ENCODE results near the gene SLC25A30. TPM values are rescaled to one million over a fixed set of nuclear protein-coding genes. Genes with fewer than 3 reads are reported as not detected.
A peak's percentile ranks its signal among the peaks of the same experiment; 100 is the strongest.

The SLC25A30 gene
- polyA plus RNA-seq, 4 donors: 2.4 to 6.9 (median 4.5) TPM

- H3K9me3 ChIP-seq (ENCODE audit: control insufficient read depth in 2 of 2, insufficient read depth in 1 of 2, low read depth in 1 of 2, low read length in 1 of 2): no peaks in the 10 kb centered on the region
- peaks cover 8 to 17% (median 8%) of the 10 kb centered on the region in 3 donors for H3K36me3 ChIP-seq (ENCODE audit: control insufficient read depth in 3 of 3, insufficient read depth in 2 of 3, low read depth in 1 of 3, low read length in 3 of 3)
- no peak for DNase-seq
Measured at GRCh38 chr13:45410001-45410400, 8.2 kb downstream of the SLC25A30 start.

GRCh38 chr13:45406421-45406820, 11.8 kb downstream of the SLC25A30 start:
- DNase-seq (no peak), FAIRE-seq (no peak)
- Histone ChIP-seq H3K4me1 (ENCODE audit: control insufficient read depth in 3 of 3, insufficient read depth in 2 of 3, low read depth in 1 of 3, low read length in 2 of 3) (no peaks in the 10 kb centered on the region), H3K27ac (ENCODE audit: low read depth in 1 of 3, low read length in 2 of 3) (no peak overlapping the region), H3K36me3 (ENCODE audit: control insufficient read depth in 3 of 3, insufficient read depth in 2 of 3, low read depth in 1 of 3, low read length in 3 of 3) (peaks cover 10 to 22% (median 10%) of the 10 kb centered on the region in 3 donors), H3K9me3 (ENCODE audit: control insufficient read depth in 2 of 2, insufficient read depth in 1 of 2, low read depth in 1 of 2, low read length in 1 of 2) (no peaks in the 10 kb centered on the region), H3K27me3 (ENCODE audit: control insufficient read depth in 3 of 3, insufficient read depth in 3 of 3, low read length in 3 of 3) (no peaks in the 10 kb centered on the region), H3K4me3 (ENCODE audit: low read depth in 1 of 3, low read length in 3 of 3) (no peak overlapping the region)
- 65 to 82% (median 69%) methylated on average over 3 of the region's 3 CpGs for WGBS, 3 donors

More at GRCh38 chr13:45410001-45410400, 8.2 kb downstream of the SLC25A30 start:
- no peak for FAIRE-seq
- WGBS, 3 donors: 56 to 69% (median 67%) methylated on average over 2 of the region's 2 CpGs
- no peak overlapping the region for H3K4me3 ChIP-seq (ENCODE audit: low read depth in 1 of 3, low read length in 3 of 3)
- H3K4me1 ChIP-seq (ENCODE audit: control insufficient read depth in 3 of 3, insufficient read depth in 2 of 3, low read depth in 1 of 3, low read length in 2 of 3): peaks cover 0 to 5% (median 4%) of the 10 kb centered on the region in 3 donors
- H3K27me3 ChIP-seq (ENCODE audit: control insufficient read depth in 3 of 3, insufficient read depth in 3 of 3, low read length in 3 of 3): no peaks in the 10 kb centered on the region
- no peak overlapping the region for H3K27ac ChIP-seq (ENCODE audit: low read depth in 1 of 3, low read length in 2 of 3)

- no peak for FAIRE-seq
- no peak for DNase-seq
- no peak overlapping the region for H3K4me3 ChIP-seq (ENCODE audit: low read depth in 1 of 3, low read length in 3 of 3)
- H3K4me1 ChIP-seq (ENCODE audit: control insufficient read depth in 3 of 3, insufficient read depth in 2 of 3, low read depth in 1 of 3, low read length in 2 of 3): no peaks in the 10 kb centered on the region
- no peaks in the 10 kb centered on the region for H3K27me3 ChIP-seq (ENCODE audit: control insufficient read depth in 3 of 3, insufficient read depth in 3 of 3, low read length in 3 of 3)
- H3K27ac ChIP-seq (ENCODE audit: low read depth in 1 of 3, low read length in 2 of 3): no peak overlapping the region
- WGBS, 3 donors: 95 to 97% (median 95%) methylated on average over 3 of the region's 3 CpGs
- H3K36me3 ChIP-seq (ENCODE audit: control insufficient read depth in 3 of 3, insufficient read depth in 2 of 3, low read depth in 1 of 3, low read length in 3 of 3): peaks cover 4 to 15% (median 12%) of the 10 kb centered on the region in 3 donors
- H3K9me3 ChIP-seq (ENCODE audit: control insufficient read depth in 2 of 2, insufficient read depth in 1 of 2, low read depth in 1 of 2, low read length in 1 of 2): no peaks in the 10 kb centered on the region
Measured at GRCh38 chr13:45403081-45403480, 15.1 kb downstream of the SLC25A30 start.

DNA sequence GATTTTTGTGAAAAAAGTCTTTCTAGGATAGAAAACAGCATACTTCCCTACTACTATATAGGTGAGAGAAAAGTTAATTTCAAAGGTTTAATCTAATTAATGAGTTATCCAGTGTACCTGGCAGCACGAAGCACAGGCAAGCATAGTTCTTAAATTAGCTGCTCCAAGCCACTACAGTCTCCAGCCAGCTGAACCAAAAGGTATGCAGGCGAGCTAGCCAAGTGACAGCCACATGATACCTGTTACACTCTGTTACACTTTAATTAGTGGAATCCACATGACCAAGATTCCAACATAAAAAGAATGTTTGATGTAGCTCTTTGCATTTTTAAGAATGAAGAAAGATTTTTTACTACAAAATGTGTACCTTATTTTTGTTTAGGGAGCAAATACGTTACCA, 15.5 kb downstream of the SLC25A30 start:
- 91 to 94% (median 93%) methylated on average over 3 of the region's 3 CpGs for WGBS, 3 donors
- no peak overlapping the region for H3K4me3 ChIP-seq (ENCODE audit: low read depth in 1 of 3, low read length in 3 of 3)
- H3K27me3 ChIP-seq (ENCODE audit: control insufficient read depth in 3 of 3, insufficient read depth in 3 of 3, low read length in 3 of 3): no peaks in the 10 kb centered on the region
- no peak overlapping the region for H3K27ac ChIP-seq (ENCODE audit: low read depth in 1 of 3, low read length in 2 of 3)
- peaks cover 4 to 15% (median 12%) of the 10 kb centered on the region in 3 donors for H3K36me3 ChIP-seq (ENCODE audit: control insufficient read depth in 3 of 3, insufficient read depth in 2 of 3, low read depth in 1 of 3, low read length in 3 of 3)
- DNase-seq: no peak
- H3K9me3 ChIP-seq (ENCODE audit: control insufficient read depth in 2 of 2, insufficient read depth in 1 of 2, low read depth in 1 of 2, low read length in 1 of 2): no peaks in the 10 kb centered on the region
- no peaks in the 10 kb centered on the region for H3K4me1 ChIP-seq (ENCODE audit: control insufficient read depth in 3 of 3, insufficient read depth in 2 of 3, low read depth in 1 of 3, low read length in 2 of 3)
- FAIRE-seq: no peak

DNA sequence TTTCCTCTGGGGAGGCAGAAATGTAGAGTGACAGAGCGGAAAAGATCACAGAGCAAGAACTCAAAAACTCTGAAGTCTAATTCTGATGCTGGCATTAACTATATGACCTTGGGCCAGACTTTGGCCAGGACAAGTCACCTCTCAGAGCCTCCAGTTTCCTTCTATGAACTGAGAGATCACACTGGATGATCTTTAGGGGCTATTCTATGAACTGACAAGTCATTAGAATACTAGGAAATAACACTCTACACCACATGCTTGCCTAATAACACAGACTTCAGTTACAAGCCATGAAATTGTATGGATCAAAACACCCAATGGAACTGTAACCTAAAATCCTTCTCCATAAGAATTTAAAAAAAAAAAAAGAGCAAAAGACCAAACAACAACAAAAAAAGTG, 16.9 kb downstream of the SLC25A30 start:
- 61 to 88% (median 69%) methylated on average over 1 of the region's 1 CpG for WGBS, 3 donors
- Histone ChIP-seq H3K27ac (ENCODE audit: low read depth in 1 of 3, low read length in 2 of 3) (no peak overlapping the region), H3K36me3 (ENCODE audit: control insufficient read depth in 3 of 3, insufficient read depth in 2 of 3, low read depth in 1 of 3, low read length in 3 of 3) (peaks cover 1 to 13% (median 8%) of the 10 kb centered on the region in 3 donors), H3K9me3 (ENCODE audit: control insufficient read depth in 2 of 2, insufficient read depth in 1 of 2, low read depth in 1 of 2, low read length in 1 of 2) (no peaks in the 10 kb centered on the region), H3K4me1 (ENCODE audit: control insufficient read depth in 3 of 3, insufficient read depth in 2 of 3, low read depth in 1 of 3, low read length in 2 of 3) (no peaks in the 10 kb centered on the region), H3K4me3 (ENCODE audit: low read depth in 1 of 3, low read length in 3 of 3) (no peak overlapping the region), H3K27me3 (ENCODE audit: control insufficient read depth in 3 of 3, insufficient read depth in 3 of 3, low read length in 3 of 3) (no peaks in the 10 kb centered on the region)
- DNase-seq (peak in 1 of 2 donors; percentile 47), FAIRE-seq (no peak)

DNA sequence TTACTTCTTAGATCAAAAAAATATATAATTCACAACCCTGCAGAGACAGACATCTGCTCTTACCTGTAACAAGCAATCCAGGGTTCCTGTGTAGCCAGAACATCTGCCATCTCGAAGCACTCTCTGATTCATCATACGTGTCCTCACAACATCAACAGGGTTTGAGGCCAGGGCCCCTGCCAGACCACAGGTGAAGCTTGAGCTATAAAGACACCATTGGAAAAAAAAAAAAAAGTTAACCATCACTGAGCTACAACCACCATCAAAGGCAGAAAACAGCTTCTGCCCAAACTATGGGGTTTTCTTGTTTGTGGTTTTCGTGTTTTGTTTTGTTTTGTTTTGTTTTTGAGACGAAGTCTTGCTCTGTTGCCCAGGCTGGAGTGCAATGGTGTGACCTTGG, 19.3 kb downstream of the SLC25A30 start:
- Histone ChIP-seq H3K27me3 (ENCODE audit: control insufficient read depth in 3 of 3, insufficient read depth in 3 of 3, low read length in 3 of 3) (no peaks in the 10 kb centered on the region), H3K4me3 (ENCODE audit: low read depth in 1 of 3, low read length in 3 of 3) (no peak overlapping the region), H3K36me3 (ENCODE audit: control insufficient read depth in 3 of 3, insufficient read depth in 2 of 3, low read depth in 1 of 3, low read length in 3 of 3) (peaks cover 3 to 10% (median 9%) of the 10 kb centered on the region in 3 donors), H3K9me3 (ENCODE audit: control insufficient read depth in 2 of 2, insufficient read depth in 1 of 2, low read depth in 1 of 2, low read length in 1 of 2) (no peaks in the 10 kb centered on the region), H3K4me1 (ENCODE audit: control insufficient read depth in 3 of 3, insufficient read depth in 2 of 3, low read depth in 1 of 3, low read length in 2 of 3) (no peaks in the 10 kb centered on the region), H3K27ac (ENCODE audit: low read depth in 1 of 3, low read length in 2 of 3) (no peak overlapping the region)
- 76 to 78% (median 77%) methylated on average over 4 of the region's 4 CpGs for WGBS, 3 donors
- FAIRE-seq (no peak), DNase-seq (no peak)

GRCh38 chr13:45396533-45397095, 21.6 kb downstream of the SLC25A30 start:
- FAIRE-seq (no peak), DNase-seq (no peak)
- H3K36me3 ChIP-seq (ENCODE audit: control insufficient read depth in 3 of 3, insufficient read depth in 2 of 3, low read depth in 1 of 3, low read length in 3 of 3): peaks cover 2 to 11% (median 8%) of the 10 kb centered on the region in 3 donors
- H3K27ac ChIP-seq (ENCODE audit: low read depth in 1 of 3, low read length in 2 of 3): peak overlapping the region in 2 of 3 donors; percentile 12 to 36
- H3K27me3 ChIP-seq (ENCODE audit: control insufficient read depth in 3 of 3, insufficient read depth in 3 of 3, low read length in 3 of 3): no peaks in the 10 kb centered on the region
- H3K4me3 ChIP-seq (ENCODE audit: low read depth in 1 of 3, low read length in 3 of 3): no peak overlapping the region
- H3K4me1 ChIP-seq (ENCODE audit: control insufficient read depth in 3 of 3, insufficient read depth in 2 of 3, low read depth in 1 of 3, low read length in 2 of 3): no peaks in the 10 kb centered on the region
- WGBS, 3 donors: 36 to 45% (median 40%) methylated on average over 9 of the region's 9 CpGs
- no peaks in the 10 kb centered on the region for H3K9me3 ChIP-seq (ENCODE audit: control insufficient read depth in 2 of 2, insufficient read depth in 1 of 2, low read depth in 1 of 2, low read length in 1 of 2)

- Histone ChIP-seq H3K4me1 (ENCODE audit: control insufficient read depth in 3 of 3, insufficient read depth in 2 of 3, low read depth in 1 of 3, low read length in 2 of 3) (no peaks in the 10 kb centered on the region), H3K9me3 (ENCODE audit: control insufficient read depth in 2 of 2, insufficient read depth in 1 of 2, low read depth in 1 of 2, low read length in 1 of 2) (no peaks in the 10 kb centered on the region), H3K36me3 (ENCODE audit: control insufficient read depth in 3 of 3, insufficient read depth in 2 of 3, low read depth in 1 of 3, low read length in 3 of 3) (peaks cover 2 to 7% (median 5%) of the 10 kb centered on the region in 3 donors), H3K27ac (ENCODE audit: low read depth in 1 of 3, low read length in 2 of 3) (no peak overlapping the region), H3K27me3 (ENCODE audit: control insufficient read depth in 3 of 3, insufficient read depth in 3 of 3, low read length in 3 of 3) (no peaks in the 10 kb centered on the region), H3K4me3 (ENCODE audit: low read depth in 1 of 3, low read length in 3 of 3) (no peak overlapping the region)
- DNase-seq (peak; percentile 65 to 72), FAIRE-seq (no peak)
- WGBS, 3 donors: 32 to 45% (median 38%) methylated on average over 4 of the region's 4 CpGs
Measured at GRCh38 chr13:45393941-45394570, 24.1 kb downstream of the SLC25A30 start.
